GM12878 (cell line): ENCODE data around the gene S100P. TPM values are rescaled to one million over a fixed set of nuclear protein-coding genes. Genes with fewer than 3 reads are reported as not detected.

Experiments
- polyA plus RNA-seq, 11 experiments: library from polyadenylated mRNA; depleted of rRNA in 4 of 11; unstranded in 6 of 11; stranded (reverse) in 5 of 11; fragments of >200 nt; fragmentation: Nextera tagmentation in 4 of 11; fragmentation: Illumina TruSeq in 1 of 11; extraction: Ambion mirVana in 4 of 11; extraction: Trizol in 1 of 11; gene quantifications; 1 replicate in 1 of 11; 2 replicates in 10 of 11; pipeline versions ENCODE4 v1.2.1 to v1.2.3, GENCODE V29; 2011 to 2016; ENCODE audit warnings: inconsistent platforms in 2 of 11, missing spikeins in 2 of 11, low read depth in 1 of 11
- total RNA-seq, 4 experiments: library from RNA; depleted of rRNA in 3 of 4; stranded (reverse); fragments of >200 nt in 3 of 4; fragmentation: Illumina TruSeq in 1 of 4; extraction: Trizol in 1 of 4; gene quantifications; 2 replicates each; pipeline versions ENCODE4 v1.2.1 to v1.2.3, GENCODE V29; 2013 to 2021
- TF ChIP-seq, protein P1 (sequence below): fragments of 450-650 bp; IDR thresholded peaks from 2 replicates; pipeline ENCODE4 v1.6.1; 2018; ENCODE audit warnings: borderline replicate concordance, mild to moderate bottlenecking; ENCODE audit not compliant: partially characterized antibody
- TF ChIP-seq, protein P2 (sequence below): IDR thresholded peaks from 2 replicates; pipeline ENCODE4 v1.6.1; 2012; ENCODE audit warnings: mild to moderate bottlenecking, low read depth, low read length
- TF ChIP-seq, protein P3 (sequence below): fragments of 450-650 bp; formaldehyde crosslinking; IDR thresholded peaks from 2 replicates; pipeline ENCODE4 v1.4.0; 2022; ENCODE audit warnings: mild to moderate bottlenecking, moderate library complexity

The S100P gene
- total and polyA plus RNA-seq, 10 of the 15 experiments (the other 5 are each of a cell fraction or from before 2014, with no cell fraction given): 0.90 TPM; not detected in 9

DNA sequence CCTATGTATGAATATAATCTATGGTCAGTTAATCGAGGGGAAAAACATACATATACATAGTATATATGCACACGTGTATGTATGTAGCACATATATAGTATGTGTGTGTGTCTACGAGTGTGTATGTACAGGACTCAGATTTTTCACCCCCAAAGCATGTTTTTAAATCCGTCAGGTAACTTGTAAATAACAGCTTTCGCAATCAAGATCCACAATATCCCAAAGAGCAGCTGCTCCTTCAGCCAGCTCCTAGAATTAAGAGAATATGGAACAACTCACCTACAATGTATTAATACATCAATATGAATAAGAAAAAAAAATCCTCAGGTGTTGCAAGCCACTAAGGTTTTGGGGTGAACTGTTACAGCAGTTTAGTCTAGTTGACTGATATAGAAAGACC lies 12.5 kb downstream of the S100P start (continued):
- TF ChIP-seq, protein P1, sequence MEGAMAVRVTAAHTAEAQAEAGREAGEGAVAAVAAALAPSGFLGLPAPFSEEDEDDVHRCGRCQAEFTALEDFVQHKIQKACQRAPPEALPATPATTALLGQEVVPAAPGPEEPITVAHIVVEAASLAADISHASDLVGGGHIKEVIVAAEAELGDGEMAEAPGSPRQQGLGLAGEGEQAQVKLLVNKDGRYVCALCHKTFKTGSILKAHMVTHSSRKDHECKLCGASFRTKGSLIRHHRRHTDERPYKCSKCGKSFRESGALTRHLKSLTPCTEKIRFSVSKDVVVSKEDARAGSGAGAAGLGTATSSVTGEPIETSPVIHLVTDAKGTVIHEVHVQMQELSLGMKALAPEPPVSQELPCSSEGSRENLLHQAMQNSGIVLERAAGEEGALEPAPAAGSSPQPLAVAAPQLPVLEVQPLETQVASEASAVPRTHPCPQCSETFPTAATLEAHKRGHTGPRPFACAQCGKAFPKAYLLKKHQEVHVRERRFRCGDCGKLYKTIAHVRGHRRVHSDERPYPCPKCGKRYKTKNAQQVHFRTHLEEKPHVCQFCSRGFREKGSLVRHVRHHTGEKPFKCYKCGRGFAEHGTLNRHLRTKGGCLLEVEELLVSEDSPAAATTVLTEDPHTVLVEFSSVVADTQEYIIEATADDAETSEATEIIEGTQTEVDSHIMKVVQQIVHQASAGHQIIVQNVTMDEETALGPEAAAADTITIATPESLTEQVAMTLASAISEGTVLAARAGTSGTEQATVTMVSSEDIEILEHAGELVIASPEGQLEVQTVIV: no peak
- TF ChIP-seq, protein P2, sequence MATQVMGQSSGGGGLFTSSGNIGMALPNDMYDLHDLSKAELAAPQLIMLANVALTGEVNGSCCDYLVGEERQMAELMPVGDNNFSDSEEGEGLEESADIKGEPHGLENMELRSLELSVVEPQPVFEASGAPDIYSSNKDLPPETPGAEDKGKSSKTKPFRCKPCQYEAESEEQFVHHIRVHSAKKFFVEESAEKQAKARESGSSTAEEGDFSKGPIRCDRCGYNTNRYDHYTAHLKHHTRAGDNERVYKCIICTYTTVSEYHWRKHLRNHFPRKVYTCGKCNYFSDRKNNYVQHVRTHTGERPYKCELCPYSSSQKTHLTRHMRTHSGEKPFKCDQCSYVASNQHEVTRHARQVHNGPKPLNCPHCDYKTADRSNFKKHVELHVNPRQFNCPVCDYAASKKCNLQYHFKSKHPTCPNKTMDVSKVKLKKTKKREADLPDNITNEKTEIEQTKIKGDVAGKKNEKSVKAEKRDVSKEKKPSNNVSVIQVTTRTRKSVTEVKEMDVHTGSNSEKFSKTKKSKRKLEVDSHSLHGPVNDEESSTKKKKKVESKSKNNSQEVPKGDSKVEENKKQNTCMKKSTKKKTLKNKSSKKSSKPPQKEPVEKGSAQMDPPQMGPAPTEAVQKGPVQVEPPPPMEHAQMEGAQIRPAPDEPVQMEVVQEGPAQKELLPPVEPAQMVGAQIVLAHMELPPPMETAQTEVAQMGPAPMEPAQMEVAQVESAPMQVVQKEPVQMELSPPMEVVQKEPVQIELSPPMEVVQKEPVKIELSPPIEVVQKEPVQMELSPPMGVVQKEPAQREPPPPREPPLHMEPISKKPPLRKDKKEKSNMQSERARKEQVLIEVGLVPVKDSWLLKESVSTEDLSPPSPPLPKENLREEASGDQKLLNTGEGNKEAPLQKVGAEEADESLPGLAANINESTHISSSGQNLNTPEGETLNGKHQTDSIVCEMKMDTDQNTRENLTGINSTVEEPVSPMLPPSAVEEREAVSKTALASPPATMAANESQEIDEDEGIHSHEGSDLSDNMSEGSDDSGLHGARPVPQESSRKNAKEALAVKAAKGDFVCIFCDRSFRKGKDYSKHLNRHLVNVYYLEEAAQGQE: no peak
- TF ChIP-seq, protein P3, sequence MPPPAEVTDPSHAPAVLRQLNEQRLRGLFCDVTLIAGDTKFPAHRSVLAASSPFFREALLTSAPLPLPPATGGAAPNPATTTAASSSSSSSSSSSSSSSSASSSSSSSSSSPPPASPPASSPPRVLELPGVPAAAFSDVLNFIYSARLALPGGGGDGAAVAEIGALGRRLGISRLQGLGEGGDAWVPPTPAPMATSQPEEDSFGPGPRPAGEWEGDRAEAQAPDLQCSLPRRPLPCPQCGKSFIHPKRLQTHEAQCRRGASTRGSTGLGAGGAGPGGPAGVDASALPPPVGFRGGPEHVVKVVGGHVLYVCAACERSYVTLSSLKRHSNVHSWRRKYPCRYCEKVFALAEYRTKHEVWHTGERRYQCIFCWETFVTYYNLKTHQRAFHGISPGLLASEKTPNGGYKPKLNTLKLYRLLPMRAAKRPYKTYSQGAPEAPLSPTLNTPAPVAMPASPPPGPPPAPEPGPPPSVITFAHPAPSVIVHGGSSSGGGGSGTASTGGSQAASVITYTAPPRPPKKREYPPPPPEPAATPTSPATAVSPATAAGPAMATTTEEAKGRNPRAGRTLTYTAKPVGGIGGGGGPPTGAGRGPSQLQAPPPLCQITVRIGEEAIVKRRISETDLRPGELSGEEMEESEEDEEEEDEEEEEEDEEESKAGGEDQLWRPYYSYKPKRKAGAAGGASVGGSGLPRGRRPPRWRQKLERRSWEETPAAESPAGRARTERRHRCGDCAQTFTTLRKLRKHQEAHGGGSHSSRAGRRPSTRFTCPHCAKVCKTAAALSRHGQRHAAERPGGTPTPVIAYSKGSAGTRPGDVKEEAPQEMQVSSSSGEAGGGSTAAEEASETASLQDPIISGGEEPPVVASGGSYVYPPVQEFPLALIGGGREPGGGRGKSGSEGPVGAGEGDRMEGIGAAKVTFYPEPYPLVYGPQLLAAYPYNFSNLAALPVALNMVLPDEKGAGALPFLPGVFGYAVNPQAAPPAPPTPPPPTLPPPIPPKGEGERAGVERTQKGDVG: no peak
